K562 (cell line): ENCODE results near the gene PTP4A2. TPM values are rescaled to one million over a fixed set of nuclear protein-coding genes. Genes with fewer than 3 reads are reported as not detected.

Experiments
- ATAC-seq: fragments of 200-7000 bp; cut with Tn5 transposase; 3 replicates; pipeline ENCODE4 v1.9.1; 2020; ENCODE audit warnings: moderate library complexity
- BruUV-seq: library from RNA; stranded (reverse); fragments of 400-500 nt; replicated peaks from 2 replicates; lab custom pipeline; 2021; lab: Mats Ljungman, UMichigan
- CTCF ChIA-PET: fragments of 300-600 bp; formaldehyde crosslinking; extraction: SDS; loops from one replicate; lab custom pipeline; 2021; ENCODE audit warnings: low intra/inter-chr PET ratio; lab: Yijun Ruan, JAX
- POLR2A ChIA-PET: fragments of 300-600, 350-650 bp; sonication (Branson Sonifier 250); formaldehyde crosslinking; extraction: SDS; loops from one replicate; lab custom pipeline; 2021; ENCODE audit warnings: antibody characterized with exemption, inconsistent platforms; lab: Yijun Ruan, JAX
- DNase-seq, 4 experiments: peaks; one replicate each; pipeline versions ENCODE4 v3.0.0 to v3.0.0-alpha.2; 2011 to 2018; ENCODE audit warnings: low spot score in 3 of 4, mixed read lengths in 3 of 4; ENCODE audit errors: extremely low read depth in 1 of 4
- FAIRE-seq: peaks from 2 replicates; lab custom pipeline; 2011; peaks lifted over from hg19 to GRCh38; lab: Jason Lieb, UNC
- H2AFZ ChIP-seq: 2 replicates; pipeline ENCODE4 v1.6.0; 2011; ENCODE audit warnings: low read depth, low read length, control low read depth, inconsistent platforms
- H3K27ac ChIP-seq: fragments of 200-600 bp; 3 replicates; pipeline ENCODE4 v1.8.0; 2011; ENCODE audit warnings: low read depth, mild to moderate bottlenecking, control low read depth, inconsistent platforms, low read length, moderate library complexity, mixed read lengths; ENCODE audit errors: extremely low read depth
- H3K27me3 ChIP-seq, 2 experiments: fragments of 300-600 bp in 1 of 2; 2 replicates in 1 of 2; 3 replicates in 1 of 2; pipeline versions ENCODE4 v1.6.0 to v1.8.0; 2011; ENCODE audit warnings: inconsistent platforms in 2 of 2, low read length in 2 of 2, mild to moderate bottlenecking in 1 of 2, mixed read lengths in 1 of 2, moderate library complexity in 1 of 2; ENCODE audit not compliant: control insufficient read depth in 2 of 2, insufficient read depth in 2 of 2
- H3K36me3 ChIP-seq: fragments of 300-600 bp; 3 replicates; pipeline ENCODE4 v1.8.0; 2011; ENCODE audit warnings: mild to moderate bottlenecking, low read length, inconsistent platforms; ENCODE audit not compliant: control insufficient read depth, insufficient read depth
- H3K4me1 ChIP-seq, 2 experiments: fragments of 200-600 bp in 1 of 2; replicated peaks in 1 of 2; 2 replicates in 1 of 2; 3 replicates in 1 of 2; pipeline versions ENCODE4 v1.5.1 to v1.8.0; 2011; ENCODE audit warnings: inconsistent platforms in 2 of 2, low read length in 2 of 2, mild to moderate bottlenecking in 1 of 2, mixed read lengths in 1 of 2, moderate library complexity in 1 of 2; ENCODE audit not compliant: control insufficient read depth in 2 of 2, insufficient read depth in 2 of 2
- H3K4me2 ChIP-seq: 2 replicates; pipeline ENCODE4 v1.6.1; 2011; ENCODE audit warnings: low read length, control low read depth, inconsistent platforms, mixed read lengths; ENCODE audit not compliant: insufficient read depth
- H3K4me3 ChIP-seq: fragments of 200-600 bp; sonication (generic), shearing (Covaris generic); 2 replicates; pipeline ENCODE4 v1.5.1; 2016; ENCODE audit warnings: control low read depth, inconsistent platforms
- H3K79me2 ChIP-seq: fragments of 200-600 bp; 3 replicates; pipeline ENCODE4 v1.8.0; 2011; ENCODE audit warnings: low read length, inconsistent platforms; ENCODE audit not compliant: control insufficient read depth, insufficient read depth
- H3K9ac ChIP-seq, 2 experiments: 2 replicates each; pipeline versions ENCODE4 v1.6.0 to v1.6.1; 2011; ENCODE audit warnings: low read depth in 2 of 2, low read length in 2 of 2, control low read depth in 1 of 2, inconsistent platforms in 1 of 2, mild to moderate bottlenecking in 1 of 2, mixed read lengths in 1 of 2; ENCODE audit not compliant: insufficient read depth in 1 of 2
- H3K9me1 ChIP-seq: one replicate; pipeline ENCODE4 v1.6.0; 2011; ENCODE audit warnings: inconsistent platforms, mild to moderate bottlenecking, low read length, moderate library complexity; ENCODE audit not compliant: control insufficient read depth, insufficient read depth
- H3K9me3 ChIP-seq: replicated peaks from 2 replicates; pipeline ENCODE4 v1.5.1; 2011; ENCODE audit warnings: low read depth, low read length, inconsistent platforms; ENCODE audit not compliant: control insufficient read depth, insufficient read depth
- H4K20me1 ChIP-seq: replicated peaks from 2 replicates; pipeline ENCODE4 v1.6.1; 2011; ENCODE audit warnings: low read length, inconsistent platforms, mixed read lengths; ENCODE audit not compliant: control insufficient read depth, insufficient read depth
- FOXO4 ChIP-seq: fragments of 450-650 bp; formaldehyde crosslinking; IDR thresholded peaks from 2 replicates; pipeline ENCODE4 v1.4.0; 2020; ENCODE audit warnings: mild to moderate bottlenecking, moderate library complexity
- HCFC1 ChIP-seq: IDR thresholded peaks from 2 replicates; pipeline ENCODE4 v1.6.1; 2012; ENCODE audit warnings: low read depth, low read length, improper control_type of control experiment
- RBM25 ChIP-seq: fragments of 200-400 bp; formaldehyde crosslinking; IDR thresholded peaks from 2 replicates; pipeline ENCODE4 v1.6.1; 2018; ENCODE audit warnings: low read length, low read depth, moderate library complexity; ENCODE audit not compliant: severe bottlenecking
- WGBS: fragments of 100-300 bp; shearing (Covaris generic); methylation state at CpG from one replicate; pipeline ENCODE4 v1.1.6; 2016; ENCODE audit warnings: low coverage, mixed read lengths; ENCODE audit not compliant: insufficient coverage; ENCODE audit errors: missing lambda C conversion rate; 5-methylcytosine and 5-hydroxymethylcytosine counted together
- in situ Hi-C: fragments of 300-500 bp; cut with MboI; formaldehyde crosslinking; loops from 4 replicates; pipeline ENCODE4 v1.15.0; 2018; ENCODE audit warnings: inconsistent platforms, mixed read lengths
- intact Hi-C: fragments of 100-400 bp; cut with micrococcal nuclease; formaldehyde crosslinking; loops from 2 replicates; pipeline ENCODE4 v1.14.2; 2022
- polyA plus RNA-seq, 8 experiments: library from polyadenylated mRNA; depleted of rRNA in 4 of 8; stranded (reverse) in 5 of 8; unstranded in 3 of 8; fragments of >200 nt; fragmentation: Nextera tagmentation in 2 of 8; fragmentation: Illumina TruSeq in 1 of 8; extraction: Ambion mirVana in 2 of 8; extraction: Trizol in 1 of 8; gene quantifications; 2 replicates each; pipeline versions ENCODE4 v1.2.1 to v1.2.3, GENCODE V29; 2011 to 2014; ENCODE audit warnings: inconsistent platforms in 1 of 8, missing spikeins in 1 of 8
- total RNA-seq, 7 experiments: library from RNA; depleted of rRNA in 6 of 7; stranded (reverse); fragments of >200 nt in 6 of 7; fragmentation: Illumina TruSeq in 2 of 7; extraction: Trizol in 2 of 7; gene quantifications; 2 replicates each; pipeline versions ENCODE4 v1.2.1 to v1.2.3, GENCODE V29; 2011 to 2021; ENCODE audit warnings: low replicate concordance in 1 of 7

Gene PTP4A2
- total and polyA plus RNA-seq, 9 of the 15 experiments (the other 6 are each of a cell fraction or from before 2014, with no cell fraction given), result 197 to 870 (median 480) TPM

GRCh38 chr1:31901838-31902509 lies 36.2 kb downstream of the PTP4A2 start:
- Histone ChIP-seq H3K9ac (no peak overlapping the region), H3K79me2 (no peaks in the 10 kb centered on the region), H3K36me3 (peaks cover 18% of the 10 kb centered on the region), H3K27me3 (no peaks in the 10 kb centered on the region), H3K27ac (no peak overlapping the region), H3K4me1 (peaks cover 0 to 5% of the 10 kb centered on the region in 2 experiments; a peak in 2 of 5 replicates), H3K4me3 (no peak overlapping the region), H4K20me1 (no peaks in the 10 kb centered on the region), H3K9me1 (no peaks in the 10 kb centered on the region), H3K9me3 (no peaks in the 10 kb centered on the region), H3K4me2 (no peak overlapping the region), H2AFZ (no peak overlapping the region)
- in situ Hi-C loops (no loop called here), intact Hi-C loops (no loop called here)
- 52% methylated on average over 6 of the region's 6 CpGs for WGBS
- TF ChIP-seq HCFC1 (no peak), RBM25 (peak; percentile 84), FOXO4 (CRISPR knock-in tag) (no peak)
- DNase-seq (no peak), FAIRE-seq (no peak), ATAC-seq (no peak)
- POLR2A ChIA-PET, result interaction anchor here (0.6 to 5.7 kb wide), 5 partner anchors 10 to 33 kb away, joined by 3 to 69 read pairs (median 5); no protein-coding TSS in a partner anchor
- CTCF ChIA-PET, result no interaction called here
- BruUV-seq, result no TSS peak
